HG02571 (cell line): ENCODE results near the gene RIT2.
"Not testable (repeated sequence)": the region's sequence is repeated elsewhere in the genome, so short reads cannot be mapped to it uniquely, and the experiment has no call there.

ENCODE experiments used
- ATAC-seq: cut with Tn5 transposase; IDR thresholded peaks from one replicate; pipeline ENCODE4 v1.9.1; 2021; ENCODE audit warnings: mild to moderate bottlenecking, moderate library complexity; ENCODE audit not compliant: unreplicated experiment

RIT2 gene

GRCh38 chr18:42778445-42779042 lies 336.9 kb downstream of the RIT2 start:
- no peak for ATAC-seq

DNA sequence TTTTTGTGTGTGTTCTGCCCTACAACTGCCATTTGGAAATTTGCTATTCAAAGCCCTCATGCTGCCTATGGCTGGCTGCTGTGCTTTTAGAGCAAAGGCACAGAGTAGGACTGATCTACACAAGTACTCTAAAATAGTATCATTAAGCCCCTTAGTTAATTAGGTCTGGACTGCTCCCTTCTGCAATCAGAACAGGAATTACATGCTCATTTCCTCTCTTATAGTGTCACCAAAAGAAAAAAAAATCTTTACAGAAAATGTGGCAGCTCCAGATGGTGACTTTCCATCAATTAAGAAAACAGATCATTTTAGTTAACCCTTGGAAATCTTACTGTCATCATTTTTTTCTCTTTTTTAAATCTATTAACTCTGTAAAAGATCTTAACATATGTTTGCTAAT lies 337.5 kb downstream of the RIT2 start:
- no peak for ATAC-seq

GRCh38 chr18:42773870-42774269 lies 341.6 kb downstream of the RIT2 start:
- no peak for ATAC-seq

- no peak for ATAC-seq
Measured at GRCh38 chr18:42771936-42772335, 343.5 kb downstream of the RIT2 start.

DNA sequence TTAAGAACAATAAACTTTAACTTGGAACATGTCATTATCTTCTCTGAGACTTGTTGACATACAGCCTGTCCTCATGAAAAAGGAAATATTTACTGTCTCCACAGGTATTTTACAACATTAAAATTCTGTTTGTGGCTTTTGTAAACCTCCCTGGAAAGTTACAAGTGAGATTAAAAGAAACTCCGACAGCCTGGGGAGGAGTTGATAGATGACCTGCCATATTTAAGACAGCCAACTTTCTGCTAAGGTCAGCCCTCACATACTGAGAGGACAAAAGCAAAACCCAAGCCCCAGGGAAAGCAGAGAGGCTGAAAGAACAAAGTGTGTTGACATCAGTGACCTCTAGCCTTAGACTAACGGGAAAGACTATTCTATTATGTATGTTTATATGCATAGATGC lies 350.2 kb downstream of the RIT2 start:
- ATAC-seq, result no peak

DNA sequence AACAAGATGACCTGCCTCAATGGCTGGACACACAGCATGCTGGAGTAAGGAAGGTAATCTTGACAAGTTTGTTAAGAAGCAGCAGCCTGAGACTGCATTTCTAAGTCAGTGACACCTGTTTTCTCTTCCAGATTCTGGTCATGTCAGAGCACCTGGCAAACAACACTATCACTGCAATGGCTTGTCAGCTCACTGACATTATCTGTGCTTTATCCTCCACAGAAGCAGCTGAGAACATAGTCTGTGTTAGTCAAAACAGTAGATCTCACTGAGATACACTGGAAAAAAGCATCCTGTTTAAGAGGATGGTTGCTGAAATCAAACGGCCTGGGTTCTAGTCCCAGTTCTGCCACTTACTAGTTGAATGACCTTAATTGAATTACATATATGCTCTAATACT lies 355.2 kb downstream of the RIT2 start:
- no peak for ATAC-seq

- ATAC-seq, result no peak
Measured at GRCh38 chr18:42758852-42759251, 356.6 kb downstream of the RIT2 start.

DNA sequence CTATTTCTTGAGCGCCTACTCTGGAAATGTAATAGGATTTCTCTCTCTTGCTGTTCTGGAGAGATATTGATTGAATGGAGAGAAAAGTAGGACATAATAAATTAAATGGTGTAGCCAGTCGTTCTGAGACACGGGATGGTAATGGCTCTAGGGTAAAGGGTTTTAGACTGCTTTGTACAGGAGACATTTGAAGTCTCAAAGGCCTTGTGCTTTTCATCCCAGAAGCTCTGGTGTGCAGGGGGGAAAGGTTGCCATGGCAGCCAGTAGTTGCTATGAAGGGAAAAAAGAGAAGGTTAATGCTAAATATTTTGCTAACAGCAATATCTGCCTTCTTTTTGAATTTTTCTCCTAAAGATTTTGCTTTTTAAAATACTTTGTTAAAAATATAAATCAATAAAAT lies 359.3 kb downstream of the RIT2 start:
- ATAC-seq, result no peak

- no peak for ATAC-seq
Measured at GRCh38 chr18:42752916-42753315, 362.6 kb downstream of the RIT2 start.

DNA sequence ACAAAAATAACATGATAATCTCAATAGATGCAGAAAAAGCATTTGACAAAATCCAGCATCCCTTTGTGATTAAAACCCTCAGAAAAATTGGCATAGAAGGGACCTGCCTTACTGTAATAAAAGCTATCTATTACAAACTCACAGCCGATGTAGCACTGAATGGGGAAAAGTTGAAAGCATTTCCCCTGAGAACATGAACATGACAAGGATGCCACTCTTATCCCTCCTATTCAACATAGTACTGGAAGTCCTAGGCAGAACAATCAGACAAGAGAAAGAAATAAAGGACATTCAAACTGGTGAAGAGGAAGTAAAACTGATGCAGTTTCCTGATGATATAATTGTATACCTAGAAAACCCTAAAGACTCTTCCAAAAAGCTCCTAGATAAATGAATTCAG lies 368.7 kb downstream of the RIT2 start:
- no peak for ATAC-seq

DNA sequence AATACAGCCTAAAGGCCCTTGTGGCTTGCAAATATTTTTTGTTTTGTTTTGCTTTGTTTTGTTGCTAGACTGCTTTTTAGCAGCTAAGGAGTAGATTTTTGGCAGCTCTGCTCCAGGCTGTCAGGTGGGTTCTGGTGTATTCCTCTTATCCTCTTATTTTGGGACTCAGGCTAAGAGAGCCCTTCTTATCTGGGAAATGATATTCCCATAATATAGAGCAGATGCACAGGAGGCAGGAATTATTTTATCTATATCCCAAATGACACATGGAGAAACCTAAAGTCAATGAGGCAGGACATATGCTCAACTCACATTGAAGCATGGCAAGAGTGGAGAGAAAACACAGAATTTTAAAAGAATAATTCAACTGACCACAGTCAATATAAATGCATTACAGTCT lies 369.6 kb downstream of the RIT2 start:
- ATAC-seq, result no peak

DNA sequence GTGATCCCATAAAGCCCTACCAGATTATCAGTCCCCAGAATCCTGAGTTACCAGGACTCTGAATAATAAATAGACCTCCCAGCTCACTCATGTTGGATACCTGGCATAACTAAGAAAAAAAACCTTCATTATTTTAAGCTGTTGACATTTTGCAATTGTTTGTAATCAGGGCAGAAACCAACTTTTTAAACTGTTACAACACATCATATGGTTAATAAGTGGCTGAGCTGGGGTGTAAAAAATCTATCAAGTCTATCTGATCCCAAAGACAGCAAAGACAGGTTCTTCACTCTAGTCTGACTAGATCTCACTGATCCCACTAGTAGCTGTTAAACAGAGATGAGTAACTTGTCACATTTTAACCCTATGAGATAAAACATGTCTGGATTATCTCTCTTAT lies 370.3 kb downstream of the RIT2 start:
- no peak for ATAC-seq

DNA sequence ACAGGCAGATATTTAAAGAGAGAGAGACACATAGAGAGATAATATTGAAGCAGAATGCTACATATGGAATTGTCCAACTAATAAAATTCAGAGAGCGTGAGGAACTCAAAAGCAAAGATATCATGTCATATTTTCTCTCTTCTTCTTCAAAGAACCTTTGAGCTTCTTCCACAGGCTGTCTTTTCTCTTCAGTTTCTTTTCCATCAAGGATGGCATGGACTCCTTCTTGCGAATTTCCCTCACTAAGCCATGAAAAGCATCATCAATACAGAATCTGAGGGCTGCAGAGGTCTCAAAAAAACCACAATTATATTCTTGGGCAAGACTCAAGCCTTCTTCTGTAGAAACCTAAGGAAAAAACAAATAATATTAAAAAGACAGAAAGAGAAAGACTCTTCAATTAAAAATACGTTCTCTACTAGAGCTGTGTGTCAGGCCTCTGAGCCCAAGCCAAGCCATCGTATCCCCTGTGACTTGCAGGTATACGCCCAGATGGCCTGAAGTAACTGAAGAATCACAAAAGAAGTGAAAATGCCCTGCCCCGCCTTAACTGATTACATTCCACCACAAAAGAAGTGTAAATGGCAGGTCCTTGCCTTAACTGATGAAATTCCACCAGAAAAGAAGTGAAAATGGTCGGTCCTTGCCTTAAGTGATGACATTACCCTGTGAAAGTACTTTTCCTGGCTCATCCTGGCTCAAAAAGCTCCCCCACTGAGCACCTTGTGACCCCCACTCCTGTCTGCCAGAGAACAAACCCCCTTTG lies 371.9 kb downstream of the RIT2 start:
- ATAC-seq, result no peak

GRCh38 chr18:42742969-42743368 lies 372.5 kb downstream of the RIT2 start:
- ATAC-seq, result no peak

DNA sequence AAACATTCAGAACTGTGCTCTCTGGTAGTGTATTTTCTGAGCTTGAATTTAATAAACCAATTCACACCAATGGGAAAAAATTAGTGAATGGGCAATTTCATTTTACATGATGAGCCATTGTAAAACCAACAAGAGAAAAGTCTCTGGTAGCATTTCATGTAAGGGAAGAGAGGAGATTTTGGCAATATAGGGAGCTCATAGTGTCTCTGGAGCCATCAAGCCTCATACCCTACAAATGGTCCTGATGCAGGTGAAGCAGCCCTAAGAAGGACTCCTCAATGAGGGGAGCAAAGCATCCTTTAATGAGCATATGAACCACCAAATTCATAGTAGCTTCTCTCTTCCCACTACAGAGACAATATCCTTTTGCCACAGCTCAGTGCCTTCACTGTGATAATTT lies 373.0 kb downstream of the RIT2 start:
- no peak for ATAC-seq

- ATAC-seq, result not testable (repeated sequence)
Measured at GRCh38 chr18:42741805-42742347, 373.6 kb downstream of the RIT2 start.

DNA sequence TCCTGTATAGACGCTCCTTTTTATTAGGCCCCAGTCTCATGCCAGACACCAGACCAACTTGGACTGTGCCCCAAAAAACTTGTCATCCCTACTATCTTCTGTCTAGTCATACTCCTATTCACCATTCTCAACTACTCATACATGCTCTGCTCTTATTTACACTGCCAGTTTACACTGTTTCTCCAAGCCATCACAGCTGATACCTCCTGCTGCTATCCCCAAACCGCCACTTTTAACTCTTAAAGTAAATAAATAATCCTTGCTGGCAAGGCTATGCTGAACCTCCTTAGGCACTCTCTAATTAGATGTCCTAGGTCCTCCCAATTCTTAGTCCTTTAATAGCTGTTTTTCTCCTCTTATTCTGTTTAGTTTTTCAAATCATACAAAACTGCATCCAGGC lies 374.2 kb downstream of the RIT2 start:
- ATAC-seq, result not testable (repeated sequence)

- ATAC-seq, result no peak
Measured at GRCh38 chr18:42736074-42736473, 379.4 kb downstream of the RIT2 start.

GRCh38 chr18:42734520-42734919 lies 381.0 kb downstream of the RIT2 start:
- no peak for ATAC-seq

DNA sequence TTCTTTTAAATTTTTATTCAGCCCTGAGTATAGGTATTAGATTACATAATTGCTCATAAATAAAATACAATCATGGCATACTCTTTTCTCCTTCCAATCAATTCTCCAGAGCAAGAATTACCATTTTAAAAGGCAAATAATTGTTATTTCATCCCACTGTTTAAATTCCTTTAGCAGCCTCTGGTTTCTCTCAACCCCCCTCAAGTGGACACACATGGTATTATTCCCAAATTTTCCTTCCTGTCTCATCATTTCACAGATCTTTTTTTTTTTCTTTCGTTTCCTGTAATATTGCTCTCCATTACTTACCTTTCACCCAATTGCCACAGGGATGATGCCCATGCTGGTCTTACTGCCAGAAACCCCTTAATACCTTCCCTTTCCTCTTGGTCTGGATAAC lies 385.2 kb downstream of the RIT2 start:
- no peak for ATAC-seq

- ATAC-seq, result no peak
Measured at GRCh38 chr18:42719221-42719620, 396.3 kb downstream of the RIT2 start.

DNA sequence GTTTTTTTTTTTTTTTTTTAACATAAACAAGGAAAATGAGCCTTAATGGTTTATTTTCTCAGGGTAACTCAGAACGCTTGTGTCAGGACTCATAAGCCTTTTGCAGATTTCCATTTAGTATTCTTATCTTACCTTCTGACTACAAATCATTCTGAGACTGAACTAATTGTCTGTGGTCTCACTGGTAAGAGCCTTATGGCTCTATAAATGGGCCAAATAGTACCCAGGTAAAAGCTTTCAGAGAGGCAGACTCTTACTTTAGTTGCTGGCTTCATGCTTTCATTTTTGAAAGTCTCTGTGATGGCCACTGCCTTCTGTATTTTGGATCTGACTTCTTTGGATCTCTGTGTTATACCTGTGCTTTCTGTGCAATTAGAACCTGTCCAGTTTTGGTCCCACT lies 403.4 kb downstream of the RIT2 start:
- no peak for ATAC-seq

- no peak for ATAC-seq
Measured at GRCh38 chr18:42707080-42707479, 408.4 kb downstream of the RIT2 start.
